HepG2 (cell line): ENCODE results near the gene DNASE2. TPM values are rescaled to one million over a fixed set of nuclear protein-coding genes. Genes with fewer than 3 reads are reported as not detected.
A peak's percentile ranks its signal among the peaks of the same experiment; 100 is the strongest.

Experiments used
- CHD4 ChIP-seq: fragments of 200-600 bp; sonication (generic); IDR thresholded peaks from 2 replicates; pipeline ENCODE4 v1.7.0; 2017; ENCODE audit warnings: mild to moderate bottlenecking, low read length, borderline replicate concordance
- DMTF1 ChIP-seq: sonication (generic); formaldehyde crosslinking; IDR thresholded peaks from 2 replicates; pipeline ENCODE4 v1.4.0; 2020; ENCODE audit warnings: mild to moderate bottlenecking, missing genetic modification reagents
- E2F2 ChIP-seq: sonication (generic); formaldehyde crosslinking; IDR thresholded peaks from 2 replicates; pipeline ENCODE4 v1.4.0; 2020; ENCODE audit warnings: missing genetic modification reagents, borderline replicate concordance
- FOSL2 ChIP-seq: sonication (generic); formaldehyde crosslinking; IDR thresholded peaks from 2 replicates; pipeline ENCODE4 v1.4.0; 2020; ENCODE audit warnings: missing genetic modification reagents
- HMGXB3 ChIP-seq: sonication (generic); formaldehyde crosslinking; IDR thresholded peaks from 2 replicates; pipeline ENCODE4 v1.4.0; 2020; ENCODE audit warnings: missing genetic modification reagents, borderline replicate concordance
- IKZF1 ChIP-seq: fragments of 450-650 bp; IDR thresholded peaks from 2 replicates; pipeline ENCODE4 v1.7.1; 2016
- PLRG1 ChIP-seq: fragments of 450-650 bp; conservative IDR thresholded peaks from 2 replicates; pipeline ENCODE4 v1.6.1; 2016
- SMC3 ChIP-seq: IDR thresholded peaks from 2 replicates; pipeline ENCODE4 v1.6.1; 2011; ENCODE audit warnings: low read length, improper control_type of control experiment
- THAP7 ChIP-seq: sonication (generic); formaldehyde crosslinking; IDR thresholded peaks from 2 replicates; pipeline ENCODE4 v1.8.1; 2023; ENCODE audit warnings: mild to moderate bottlenecking, missing genetic modification reagents
- WIZ ChIP-seq: sonication (generic); formaldehyde crosslinking; IDR thresholded peaks from 2 replicates; pipeline ENCODE4 v1.5.1; 2020; ENCODE audit warnings: mild to moderate bottlenecking, missing genetic modification reagents
- ZNF512B ChIP-seq: sonication (generic); formaldehyde crosslinking; IDR thresholded peaks from 2 replicates; pipeline ENCODE4 v1.5.1; 2020; ENCODE audit warnings: missing genetic modification reagents, mild to moderate bottlenecking, borderline replicate concordance
- ZNF619 ChIP-seq: sonication (generic); formaldehyde crosslinking; IDR thresholded peaks from 2 replicates; pipeline ENCODE4 v1.4.0; 2020; ENCODE audit warnings: mild to moderate bottlenecking, missing genetic modification reagents
- ZNF800 ChIP-seq: sonication (generic); formaldehyde crosslinking; IDR thresholded peaks from 2 replicates; pipeline ENCODE4 v1.4.0; 2020; ENCODE audit warnings: missing genetic modification reagents
- polyA plus RNA-seq, 8 experiments: library from polyadenylated mRNA; depleted of rRNA in 3 of 8; stranded (reverse) in 7 of 8; unstranded in 1 of 8; fragments of >200 nt; fragmentation: Illumina TruSeq in 4 of 8; extraction: Trizol in 4 of 8; gene quantifications; 2 replicates each; pipeline versions ENCODE4 v1.2.1 to v1.2.3, GENCODE V29; 2011 to 2016; ENCODE audit warnings: low read depth in 4 of 8, missing spikeins in 1 of 8, mixed read lengths in 1 of 8; ENCODE audit not compliant: insufficient read depth in 1 of 8
- total RNA-seq, 5 experiments: library from RNA; depleted of rRNA; stranded (reverse); fragments of >200 nt; fragmentation: Illumina TruSeq; extraction: Trizol; gene quantifications; 2 replicates each; pipeline ENCODE4 v1.2.3, GENCODE V29; 2016; ENCODE audit warnings: low read depth in 1 of 5

Gene DNASE2
- total and polyA plus RNA-seq, 2 of the 13 experiments (the other 11 are each of a cell fraction or from before 2014, with no cell fraction given) = 7.5 to 16.2 TPM

GRCh38 chr19:12864721-12865715 lies 16.2 kb downstream of the DNASE2 start (continued):
- TF ChIP-seq HMGXB3 = peak; percentile 61; the same call in 1 of the 2 replicates
- TF ChIP-seq FOSL2 (CRISPR knock-in tag) = peak; percentile 25; the same call in 1 of the 2 replicates
- no peak for TF ChIP-seq DMTF1 (CRISPR knock-in tag)
- TF ChIP-seq ZNF512B (CRISPR knock-in tag) = no peak
- TF ChIP-seq WIZ (CRISPR knock-in tag) = no peak
- peak; percentile 59; the same call in 1 of the 2 replicates for TF ChIP-seq ZNF619 (CRISPR knock-in tag)
- TF ChIP-seq THAP7 = no peak
- no peak for TF ChIP-seq CHD4
- TF ChIP-seq E2F2 = no peak
- peak; percentile 37; the same call in 1 of the 2 replicates for TF ChIP-seq ZNF800 (CRISPR knock-in tag)
- TF ChIP-seq PLRG1 = no peak
- peak; percentile 38; the same call in 1 of the 2 replicates for TF ChIP-seq SMC3
- no peak for TF ChIP-seq IKZF1
